Erythroblast (primary cell): ENCODE measurements around the gene CAMK4.

Experiments
- GATA1 ChIP-seq: IDR thresholded peaks from 2 replicates; pipeline ENCODE4 v1.6.1; 2011; ENCODE audit warnings: low read depth, mild to moderate bottlenecking, control low read depth, low read length, moderate library complexity
- POLR2A ChIP-seq: IDR thresholded peaks from 2 replicates; pipeline ENCODE4 v1.6.1; 2011; ENCODE audit warnings: mild to moderate bottlenecking, low read length

GRCh38 chr5:111254613-111255012 lies 30.4 kb downstream of the CAMK4 start:
- TF ChIP-seq POLR2A (no peak), GATA1 (no peak)
